ENCODE results near the gene THUMPD3. TPM values are rescaled to one million over a fixed set of nuclear protein-coding genes. Genes with fewer than 3 reads are reported as not detected.
A peak's percentile ranks its signal among the peaks of the same experiment; 100 is the strongest.

THUMPD3 gene
- total RNA-seq, 5 donors from 2014 or later (not counting 1 experiment from before 2014, with no cell fraction given) = 33.3 to 44.4 (median 43.5) TPM

DNA sequence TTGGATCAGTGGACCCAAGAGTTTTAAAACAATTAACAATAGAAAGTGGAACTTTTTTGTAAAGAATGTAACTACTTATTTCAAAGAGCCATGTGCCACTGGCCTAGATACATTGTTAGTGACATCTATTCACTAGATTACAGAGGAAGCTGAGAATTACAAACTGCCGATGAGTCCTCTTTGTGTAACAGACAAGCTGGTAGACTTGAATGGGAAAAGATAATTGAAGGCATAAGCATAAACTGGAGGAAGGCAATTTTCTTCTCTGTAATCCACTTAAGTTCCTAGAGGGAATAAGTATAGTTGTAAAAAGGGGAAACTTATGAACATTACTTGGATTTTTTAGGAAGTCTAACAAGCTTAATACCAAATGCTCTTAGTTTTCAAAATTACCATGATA lies 15.1 kb downstream of the THUMPD3 start:
- peaks cover 25 to 40% (median 34%) of the 10 kb centered on the region in 3 donors for H3K4me1 Mint-ChIP-seq
- peak overlapping the region; percentile 28 to 44 for H3K27ac Mint-ChIP-seq
- WGBS (ENCODE audit: insufficient coverage) = no CpG with 5 or more reads among the region's 1 CpG

GRCh38 chr3:9379327-9379726 lies 16.5 kb downstream of the THUMPD3 start:
- WGBS (ENCODE audit: insufficient coverage) = no CpG with 5 or more reads among the region's 4 CpGs
- Histone ChIP-seq H3K27me3 (replicated peaks in 1 of 2; ENCODE audit: control insufficient read depth in 2 of 2, extremely low read depth in 1 of 2, insufficient read depth in 2 of 2, low read length in 1 of 2) (no peaks in the 10 kb centered on the region), H3K4me3 (ENCODE audit: control insufficient read depth in 1 of 2, extremely low read depth in 1 of 2, low read length in 1 of 2) (no peak overlapping the region), H3K36me3 (ENCODE audit: control insufficient read depth in 2 of 2, extremely low read depth in 1 of 2, insufficient read depth in 1 of 2, low read length in 1 of 2) (peaks cover 8 to 77% of the 10 kb centered on the region in 2 donors), H3K9me3 (no peaks in the 10 kb centered on the region), H3K27ac (ENCODE audit: low read length) (no peak overlapping the region), H3K4me1 (ENCODE audit: control insufficient read depth in 1 of 2, extremely low read depth in 1 of 2, insufficient read depth in 2 of 2, low read length in 2 of 2) (no peaks in the 10 kb centered on the region)
- H3K4me1 Mint-ChIP-seq = peaks cover 15 to 31% (median 23%) of the 10 kb centered on the region in 3 donors
- H3K4me3 Mint-ChIP-seq = no peak overlapping the region
- ChIA-PET POLR2A (interaction anchor here in 1 of 2 donors (1.7 kb wide), 1 partner anchor 16 kb away, joined by 5 read pairs; the partner anchor contains the start of gene THUMPD3), CTCF (interaction anchor here (0.6 to 1.5 kb wide), 3 partner anchors 14 to 26 kb away, joined by 3 to 4 read pairs (median 3); partner anchors contain the start of gene THUMPD3 (in 1 of the 2))
- no peaks in the 10 kb centered on the region for H3K9me3 Mint-ChIP-seq
- no peak overlapping the region for H3K27ac Mint-ChIP-seq
- no peaks in the 10 kb centered on the region for H3K27me3 Mint-ChIP-seq
- DNase-seq (no peak), ATAC-seq (replicated peaks in 1 of 4) (no peak)
- peaks cover 48% of the 10 kb centered on the region for H3K36me3 Mint-ChIP-seq

More for the DNA sequence above, 15.1 kb downstream of the THUMPD3 start:
- DNase-seq (no peak), ATAC-seq (replicated peaks in 1 of 4) (no peak)
- Histone ChIP-seq H3K36me3 (ENCODE audit: control insufficient read depth in 2 of 2, extremely low read depth in 1 of 2, insufficient read depth in 1 of 2, low read length in 1 of 2) (peaks cover 8 to 75% of the 10 kb centered on the region in 2 donors), H3K4me1 (ENCODE audit: control insufficient read depth in 1 of 2, extremely low read depth in 1 of 2, insufficient read depth in 2 of 2, low read length in 2 of 2) (peaks cover 0 to 9% of the 10 kb centered on the region in 2 experiments), H3K27ac (ENCODE audit: low read length) (no peak overlapping the region), H3K4me3 (ENCODE audit: control insufficient read depth in 1 of 2, extremely low read depth in 1 of 2, low read length in 1 of 2) (no peak overlapping the region), H3K9me3 (no peaks in the 10 kb centered on the region), H3K27me3 (replicated peaks in 1 of 2; ENCODE audit: control insufficient read depth in 2 of 2, extremely low read depth in 1 of 2, insufficient read depth in 2 of 2, low read length in 1 of 2) (no peaks in the 10 kb centered on the region)
- ChIA-PET POLR2A (interaction anchor here (0.6 to 1.7 kb wide), 2 partner anchors 15 to 21 kb away, joined by 4 to 5 read pairs; partner anchors contain the start of gene THUMPD3 (in 1 of the 2)), CTCF (interaction anchor here in 1 of 2 donors (0.6 to 1.5 kb wide), 4 partner anchors 15 to 353 kb away, joined by 3 to 4 read pairs (median 3); partner anchors contain the start of gene THUMPD3)
- Mint-ChIP-seq H3K36me3 (peaks cover 46% of the 10 kb centered on the region), H3K27me3 (no peaks in the 10 kb centered on the region), H3K4me3 (no peak overlapping the region), H3K9me3 (no peaks in the 10 kb centered on the region)

DNA sequence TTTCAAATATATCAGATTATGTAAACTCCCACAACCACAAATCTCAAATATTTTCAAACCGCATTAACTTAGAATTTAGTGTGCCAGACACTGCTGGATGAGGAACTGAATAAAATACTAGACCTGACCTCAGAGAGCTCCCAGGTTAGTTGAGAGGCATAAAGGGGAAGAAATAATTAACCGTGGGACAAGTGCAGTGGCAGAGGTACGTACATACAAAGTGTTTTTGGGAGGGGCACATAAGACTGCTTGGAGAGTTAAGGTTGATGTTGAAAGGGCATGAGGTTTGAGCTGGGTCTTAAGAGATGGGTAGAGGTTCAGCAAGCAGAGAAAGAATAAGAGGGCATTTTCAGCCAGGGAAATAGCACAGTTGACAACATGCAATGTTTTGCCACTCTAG lies 17.2 kb downstream of the THUMPD3 start:
- H3K27me3 Mint-ChIP-seq = no peaks in the 10 kb centered on the region
- peaks cover 46% of the 10 kb centered on the region for H3K36me3 Mint-ChIP-seq
- Histone ChIP-seq H3K27me3 (replicated peaks in 1 of 2; ENCODE audit: control insufficient read depth in 2 of 2, extremely low read depth in 1 of 2, insufficient read depth in 2 of 2, low read length in 1 of 2) (no peaks in the 10 kb centered on the region), H3K36me3 (ENCODE audit: control insufficient read depth in 2 of 2, extremely low read depth in 1 of 2, insufficient read depth in 1 of 2, low read length in 1 of 2) (peaks cover 10 to 77% of the 10 kb centered on the region in 2 donors), H3K4me1 (ENCODE audit: control insufficient read depth in 1 of 2, extremely low read depth in 1 of 2, insufficient read depth in 2 of 2, low read length in 2 of 2) (no peaks in the 10 kb centered on the region), H3K9me3 (no peaks in the 10 kb centered on the region), H3K4me3 (ENCODE audit: control insufficient read depth in 1 of 2, extremely low read depth in 1 of 2, low read length in 1 of 2) (no peak overlapping the region), H3K27ac (ENCODE audit: low read length) (no peak overlapping the region)
- H3K4me1 Mint-ChIP-seq = peaks cover 11 to 31% (median 23%) of the 10 kb centered on the region in 3 donors
- H3K4me3 Mint-ChIP-seq = no peak overlapping the region
- POLR2A ChIA-PET = no interaction called here
- H3K9me3 Mint-ChIP-seq = no peaks in the 10 kb centered on the region
- 100% methylated on average over 2 of the region's 3 CpGs for WGBS (ENCODE audit: insufficient coverage)
- CTCF ChIA-PET = interaction anchor here in 1 of 2 donors (0.6 kb wide), 1 partner anchor 25 kb away, joined by 3 read pairs; no protein-coding TSS in a partner anchor
- ATAC-seq (replicated peaks in 1 of 4) (no peak), DNase-seq (no peak)
- H3K27ac Mint-ChIP-seq = peak overlapping the region; percentile 8 to 11

DNA sequence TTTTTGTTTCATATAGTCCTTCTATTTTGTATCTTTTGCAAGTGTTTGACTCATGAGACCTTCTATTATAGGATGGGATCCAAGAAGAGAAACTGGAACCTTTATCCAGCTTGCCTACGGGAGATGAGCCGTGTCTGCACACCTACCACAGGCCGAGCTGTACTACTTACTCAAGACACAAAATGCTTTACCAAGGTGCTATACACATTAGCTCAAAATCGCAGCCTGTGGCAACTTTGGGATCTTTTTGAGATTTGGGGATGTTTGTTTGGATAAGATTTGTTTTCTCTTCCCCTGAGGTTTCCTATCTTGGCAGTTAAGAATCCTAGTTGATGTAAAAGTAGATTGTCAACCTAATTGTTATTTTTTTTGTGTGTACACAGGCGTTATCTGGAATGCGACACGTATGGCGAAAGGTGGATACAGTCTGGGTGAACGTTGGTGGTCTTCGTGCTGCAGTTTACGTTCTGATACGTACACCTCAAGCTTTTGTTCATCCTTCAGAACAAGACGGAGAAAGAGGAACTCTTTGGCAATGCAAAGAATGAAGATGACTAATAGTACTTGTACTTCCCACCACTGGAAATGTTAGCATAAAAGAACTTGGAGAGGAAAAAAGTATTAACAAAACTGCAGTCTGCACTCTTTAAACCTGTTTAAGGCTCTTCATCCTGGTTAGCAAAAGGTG lies 21.4 kb downstream of the THUMPD3 start:
- H3K9me3 Mint-ChIP-seq = no peaks in the 10 kb centered on the region
- H3K9me3 ChIP-seq = no peaks in the 10 kb centered on the region
- H3K36me3 ChIP-seq (ENCODE audit: control insufficient read depth in 2 of 2, extremely low read depth in 1 of 2, insufficient read depth in 1 of 2, low read length in 1 of 2) = peaks cover 8 to 77% of the 10 kb centered on the region in 2 donors
- no peak overlapping the region for H3K4me3 ChIP-seq (ENCODE audit: control insufficient read depth in 1 of 2, extremely low read depth in 1 of 2, low read length in 1 of 2)
- H3K36me3 Mint-ChIP-seq = peaks cover 48% of the 10 kb centered on the region
- H3K4me1 ChIP-seq (ENCODE audit: control insufficient read depth in 1 of 2, extremely low read depth in 1 of 2, insufficient read depth in 2 of 2, low read length in 2 of 2) = no peaks in the 10 kb centered on the region
- H3K27me3 ChIP-seq (replicated peaks in 1 of 2; ENCODE audit: control insufficient read depth in 2 of 2, extremely low read depth in 1 of 2, insufficient read depth in 2 of 2, low read length in 1 of 2) = no peaks in the 10 kb centered on the region
- no peak overlapping the region for H3K27ac Mint-ChIP-seq
- WGBS (ENCODE audit: insufficient coverage) = 96% methylated on average over 8 of the region's 13 CpGs
- ChIA-PET POLR2A (interaction anchor here (0.6 to 0.7 kb wide), 2 partner anchors 11 to 24 kb away, joined by 3 to 4 read pairs; no protein-coding TSS in a partner anchor), CTCF (interaction anchor here in 1 of 2 donors (0.8 kb wide), 1 partner anchor 9 kb away, joined by 3 read pairs; no protein-coding TSS in a partner anchor)
- ATAC-seq (replicated peaks in 1 of 4) = no peak
- no peak overlapping the region for H3K4me3 Mint-ChIP-seq
- H3K4me1 Mint-ChIP-seq = peaks cover 24 to 31% (median 24%) of the 10 kb centered on the region in 3 donors
- no peaks in the 10 kb centered on the region for H3K27me3 Mint-ChIP-seq
- no peak overlapping the region for H3K27ac ChIP-seq (ENCODE audit: low read length)
- DNase-seq = no peak

- no peak overlapping the region for H3K4me3 ChIP-seq (ENCODE audit: control insufficient read depth in 1 of 2, extremely low read depth in 1 of 2, low read length in 1 of 2)
- H3K27me3 ChIP-seq (replicated peaks in 1 of 2; ENCODE audit: control insufficient read depth in 2 of 2, extremely low read depth in 1 of 2, insufficient read depth in 2 of 2, low read length in 1 of 2) = no peaks in the 10 kb centered on the region
- CTCF ChIA-PET = no interaction called here
- peak overlapping the region; percentile 49 to 65 for H3K27ac Mint-ChIP-seq
- POLR2A ChIA-PET = no interaction called here
- H3K4me1 ChIP-seq (ENCODE audit: control insufficient read depth in 1 of 2, extremely low read depth in 1 of 2, insufficient read depth in 2 of 2, low read length in 2 of 2) = no peaks in the 10 kb centered on the region
- H3K36me3 Mint-ChIP-seq = peaks cover 49% of the 10 kb centered on the region
- peaks cover 8 to 76% of the 10 kb centered on the region in 2 donors for H3K36me3 ChIP-seq (ENCODE audit: control insufficient read depth in 2 of 2, extremely low read depth in 1 of 2, insufficient read depth in 1 of 2, low read length in 1 of 2)
- no peaks in the 10 kb centered on the region for H3K27me3 Mint-ChIP-seq
- DNase-seq (no peak), ATAC-seq (replicated peaks in 1 of 4) (no peak)
- H3K9me3 Mint-ChIP-seq = no peaks in the 10 kb centered on the region
- no peaks in the 10 kb centered on the region for H3K9me3 ChIP-seq
- H3K27ac ChIP-seq (ENCODE audit: low read length) = no peak overlapping the region
- H3K4me3 Mint-ChIP-seq = no peak overlapping the region
- WGBS (ENCODE audit: insufficient coverage) = no CpG with 5 or more reads among the region's 2 CpGs
- peaks cover 20 to 33% (median 27%) of the 10 kb centered on the region in 3 donors for H3K4me1 Mint-ChIP-seq
These were observed 22.6 kb downstream of the THUMPD3 start for GRCh38 chr3:9385187-9386077.

- ATAC-seq (replicated peaks in 1 of 4) (no peak), DNase-seq (no peak)
- H3K4me1 Mint-ChIP-seq = peaks cover 26 to 35% (median 32%) of the 10 kb centered on the region in 3 donors
- ChIA-PET CTCF (no interaction called here), POLR2A (no interaction called here)
- peaks cover 53% of the 10 kb centered on the region for H3K36me3 Mint-ChIP-seq
- no peaks in the 10 kb centered on the region for H3K27me3 ChIP-seq (replicated peaks in 1 of 2; ENCODE audit: control insufficient read depth in 2 of 2, extremely low read depth in 1 of 2, insufficient read depth in 2 of 2, low read length in 1 of 2)
- H3K36me3 ChIP-seq (ENCODE audit: control insufficient read depth in 2 of 2, extremely low read depth in 1 of 2, insufficient read depth in 1 of 2, low read length in 1 of 2) = peaks cover 8 to 82% of the 10 kb centered on the region in 2 donors
- H3K9me3 Mint-ChIP-seq = no peaks in the 10 kb centered on the region
- H3K27me3 Mint-ChIP-seq = no peaks in the 10 kb centered on the region
- H3K9me3 ChIP-seq = no peaks in the 10 kb centered on the region
- H3K27ac ChIP-seq (ENCODE audit: low read length) = no peak overlapping the region
- peaks cover 0 to 4% of the 10 kb centered on the region in 2 experiments for H3K4me1 ChIP-seq (ENCODE audit: control insufficient read depth in 1 of 2, extremely low read depth in 1 of 2, insufficient read depth in 2 of 2, low read length in 2 of 2)
- WGBS (ENCODE audit: insufficient coverage) = no CpG with 5 or more reads among the region's 3 CpGs
- no peak overlapping the region for H3K4me3 ChIP-seq (ENCODE audit: control insufficient read depth in 1 of 2, extremely low read depth in 1 of 2, low read length in 1 of 2)
- H3K27ac Mint-ChIP-seq = peak overlapping the region; percentile 49 to 65
- no peak overlapping the region for H3K4me3 Mint-ChIP-seq
These were observed 23.2 kb downstream of the THUMPD3 start for GRCh38 chr3:9386078-9386459.
